Bronchial epithelial cell (primary cell): ENCODE measurements around the gene GFER. TPM values are rescaled to one million over a fixed set of nuclear protein-coding genes. Genes with fewer than 3 reads are reported as not detected.
"Not testable (repeated sequence)": the region's sequence is repeated elsewhere in the genome, so short reads cannot be mapped to it uniquely, and the experiment has no call there.

Source experiments
- DNase-seq: peaks from one replicate; pipeline ENCODE4 v3.0.0-alpha.2; 2010; ENCODE audit warnings: low read depth
- FAIRE-seq: peaks from 2 replicates; lab custom pipeline; 2011; peaks lifted over from hg19 to GRCh38; lab: Jason Lieb, UNC
- H3K27me3 ChIP-seq: 2 replicates; pipeline ENCODE4 v1.5.1; 2011; ENCODE audit warnings: low read length; ENCODE audit not compliant: control insufficient read depth, insufficient read depth
- H3K36me3 ChIP-seq: 2 replicates; pipeline ENCODE4 v1.5.1; 2011; ENCODE audit warnings: low read length; ENCODE audit not compliant: control insufficient read depth, insufficient read depth
- H3K4me3 ChIP-seq: 2 replicates; pipeline ENCODE4 v1.5.1; 2011; ENCODE audit warnings: mild to moderate bottlenecking, low read depth, low read length, control low read depth
- CTCF ChIP-seq: IDR thresholded peaks from 2 replicates; pipeline ENCODE4 v1.5.1; 2011; ENCODE audit warnings: mild to moderate bottlenecking, moderate library complexity, low read length, control low read depth, inconsistent platforms; ENCODE audit not compliant: insufficient read depth, severe bottlenecking
- total RNA-seq: library from RNA; depleted of rRNA; stranded (reverse); fragments of >200 nt; gene quantifications from 2 replicates; pipeline ENCODE4 v1.2.1, GENCODE V29; 2014

GFER gene
- total RNA-seq, 1 donor from 2014 or later = 16.1 TPM

- Histone ChIP-seq H3K36me3 (peaks cover 15% of the 10 kb centered on the region), H3K4me3 (peak within 1 kb of the TSS; percentile 89), H3K27me3 (no peaks in the 10 kb centered on the region)
- FAIRE-seq (no peak), DNase-seq (peak; percentile 68)
- peak; percentile 74 for TF ChIP-seq CTCF
Measured at GRCh38 chr16:1959269-1960039, 24.5 kb upstream of the GFER start, which contains the start of gene NDUFB10. Gene NDUFB10 (plus strand): TSS chr16:1959538. CDS start chr16:1959625, 87 bp downstream.

GRCh38 chr16:1960665-1961630 is 23.0 kb upstream of the GFER start:
- H3K36me3 ChIP-seq = peaks cover 15% of the 10 kb centered on the region
- no peak for TF ChIP-seq CTCF
- no peak overlapping the region for H3K4me3 ChIP-seq
- H3K27me3 ChIP-seq = no peaks in the 10 kb centered on the region
- no peak for DNase-seq
- FAIRE-seq = no peak

- H3K4me3 ChIP-seq = no peak overlapping the region
- TF ChIP-seq CTCF = no peak
- peaks cover 15% of the 10 kb centered on the region for H3K36me3 ChIP-seq
- FAIRE-seq (no peak), DNase-seq (no peak)
- no peaks in the 10 kb centered on the region for H3K27me3 ChIP-seq
Measured at GRCh38 chr16:1961651-1962067, 22.3 kb upstream of the GFER start.

GRCh38 chr16:1962161-1963153 is 21.5 kb upstream of the GFER start:
- not testable (repeated sequence) for H3K27me3 ChIP-seq, DNase-seq, H3K4me3 ChIP-seq, FAIRE-seq
- H3K36me3 ChIP-seq = peaks cover 15% of the 10 kb centered on the region

- Histone ChIP-seq H3K4me3 (peak overlapping the region; percentile 91), H3K36me3 (peaks cover 15% of the 10 kb centered on the region), H3K27me3 (no peaks in the 10 kb centered on the region)
- DNase-seq (no peak), FAIRE-seq (peak; percentile 60)
- peak; percentile 3 for TF ChIP-seq CTCF
Measured at GRCh38 chr16:1963806-1964505, 20.0 kb upstream of the GFER start.
